HG02840 (cell line): ENCODE measurements around the gene UNC119.
"Not testable (repeated sequence)": the region's sequence is repeated elsewhere in the genome, so short reads cannot be mapped to it uniquely, and the experiment has no call there.

ENCODE experiments used
- ATAC-seq: cut with Tn5 transposase; IDR thresholded peaks from one replicate; pipeline ENCODE4 v1.9.1; 2021; ENCODE audit warnings: mild to moderate bottlenecking, moderate library complexity, moderate number of reproducible peaks; ENCODE audit not compliant: unreplicated experiment, low FRiP score

Gene UNC119

DNA sequence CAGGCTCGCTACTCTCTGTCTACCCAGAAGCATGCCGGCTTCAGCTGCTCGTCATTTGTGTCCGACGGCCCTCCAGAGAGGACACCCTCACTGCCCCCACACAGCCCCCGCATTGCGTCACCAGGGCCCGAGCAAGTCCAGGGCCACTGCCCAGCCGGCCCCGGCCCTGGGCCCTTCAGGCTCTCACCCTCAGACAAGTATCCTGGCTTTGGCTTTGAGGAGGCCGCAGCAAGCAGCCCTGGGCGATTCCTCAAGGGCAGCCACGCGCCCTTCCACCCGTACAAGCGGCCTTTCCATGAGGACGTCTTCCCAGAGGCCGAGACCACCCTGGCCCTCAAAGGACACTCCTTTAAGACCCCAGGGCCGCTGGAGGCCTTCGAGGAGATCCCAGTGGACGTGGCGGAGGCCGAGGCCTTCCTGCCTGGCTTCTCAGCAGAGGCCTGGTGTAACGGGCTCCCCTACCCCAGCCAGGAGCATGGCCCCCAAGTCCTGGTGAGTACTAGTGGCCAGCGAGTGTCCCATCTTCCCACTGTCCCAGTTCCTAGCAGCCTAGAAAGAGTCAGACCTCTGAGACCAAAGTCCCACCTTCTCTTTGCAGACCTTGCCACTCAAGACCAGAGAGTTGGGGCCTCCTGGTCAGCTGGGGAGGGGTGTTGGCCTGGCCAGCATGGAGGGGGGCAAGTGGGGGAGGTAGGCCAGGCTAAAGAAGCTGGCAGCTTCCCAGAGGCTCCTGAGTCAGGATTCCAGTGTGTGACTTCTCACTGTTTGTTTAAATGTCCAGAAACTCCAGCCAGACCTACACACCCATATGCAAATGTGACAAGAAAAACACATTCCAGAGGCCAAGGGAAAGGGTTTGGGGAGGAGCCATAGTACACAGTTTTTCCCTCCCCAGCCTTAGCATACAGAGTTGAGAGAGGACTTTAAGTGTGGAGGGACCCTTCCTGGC, 27.7 kb downstream of the UNC119 start:
- no peak for ATAC-seq

DNA sequence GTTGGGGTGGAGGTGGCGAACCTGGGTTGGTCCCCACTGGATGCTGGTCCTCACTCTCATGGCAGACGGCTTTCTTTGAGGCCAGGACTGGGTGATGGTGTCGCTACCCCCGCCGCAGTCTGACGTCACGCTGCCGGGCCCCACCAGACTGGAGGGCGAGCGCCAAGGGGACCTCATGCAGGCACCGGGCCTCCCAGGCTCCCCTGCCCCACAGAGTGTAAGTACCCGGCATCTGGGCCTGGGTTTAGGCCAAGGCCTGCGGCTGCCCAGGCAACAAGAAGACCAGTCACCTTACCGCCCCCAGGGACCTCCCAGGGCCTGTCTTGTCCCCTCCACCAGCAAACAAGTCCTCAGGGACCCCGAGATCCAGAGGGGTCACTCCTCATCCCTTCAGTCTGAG, 28.5 kb downstream of the UNC119 start:
- ATAC-seq = no peak

DNA sequence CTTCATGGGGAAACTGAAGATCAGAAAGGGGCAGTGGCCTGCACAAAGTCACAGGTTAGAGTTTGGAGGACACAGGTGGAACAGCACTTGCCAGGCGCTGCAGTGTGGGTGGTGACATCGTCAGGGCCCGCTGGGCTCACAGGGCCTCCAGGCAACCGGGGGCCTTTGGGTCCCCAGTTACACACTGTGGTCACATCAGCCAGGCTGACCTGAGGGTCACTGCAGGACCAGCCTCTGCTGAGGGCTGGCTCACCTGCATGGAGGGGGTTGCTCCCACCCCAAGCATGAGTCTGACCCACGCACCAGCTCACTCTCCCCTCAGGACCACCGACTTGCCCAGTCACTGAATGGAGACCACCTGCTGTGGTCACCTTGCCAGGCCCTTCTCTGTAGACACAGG, 29.2 kb downstream of the UNC119 start:
- ATAC-seq = no peak

DNA sequence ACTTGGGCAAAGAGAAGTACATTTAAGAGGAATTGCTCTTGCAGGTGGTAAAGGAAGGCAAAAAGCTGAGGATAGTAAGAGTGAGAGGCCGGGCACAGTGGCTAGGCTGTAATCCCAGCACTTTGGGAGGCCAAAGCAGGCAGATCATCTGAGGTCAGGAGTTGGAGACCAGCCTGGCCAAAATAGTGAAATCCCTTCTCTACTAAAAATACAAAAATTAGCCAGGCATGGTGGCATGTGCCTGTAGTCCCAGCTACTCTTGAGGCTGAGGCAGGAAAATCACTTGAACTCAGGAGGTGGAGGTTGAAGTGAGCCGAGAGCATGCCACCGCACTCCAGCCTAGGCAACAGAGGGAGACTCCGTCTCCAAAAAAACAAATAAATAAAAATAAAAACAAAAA, 30.1 kb downstream of the UNC119 start:
- not testable (repeated sequence) for ATAC-seq

DNA sequence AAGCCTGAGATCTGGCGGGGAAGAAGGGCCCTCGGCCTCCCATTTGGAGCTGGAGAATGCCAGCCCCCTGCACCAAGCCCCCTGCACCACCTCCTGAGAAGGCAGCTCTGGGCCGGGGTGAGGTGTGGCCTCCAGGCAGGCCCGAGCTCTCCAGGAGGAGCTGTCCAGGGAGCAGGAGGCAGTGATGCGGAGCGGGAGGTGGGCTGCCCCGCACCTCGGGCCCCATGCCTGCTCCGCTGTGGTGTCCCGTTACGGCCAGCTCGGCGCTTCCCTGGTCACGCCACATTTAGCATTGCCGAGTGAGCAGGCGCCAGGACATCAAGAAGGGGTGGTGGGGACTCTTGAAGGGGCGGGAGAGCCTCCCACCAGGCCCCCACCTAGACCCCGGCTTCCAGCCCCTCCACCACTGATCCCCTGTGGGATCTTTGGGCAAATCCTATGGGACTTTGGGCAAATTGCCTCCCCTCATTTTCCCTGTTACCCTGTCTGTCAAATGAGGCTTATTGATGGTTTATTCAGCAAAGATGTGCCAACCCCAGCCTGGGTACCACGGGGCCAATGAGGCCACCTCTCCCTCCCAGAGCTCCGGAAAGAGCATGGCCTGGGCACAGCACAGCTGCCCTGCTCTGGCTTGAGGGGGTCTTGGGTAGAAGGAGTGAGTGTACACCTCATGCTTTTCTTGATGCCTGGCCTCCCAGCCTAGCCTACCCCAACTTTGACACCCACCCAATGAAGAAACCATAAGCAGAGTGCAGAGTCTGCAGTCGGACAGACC, 30.9 kb downstream of the UNC119 start:
- ATAC-seq = no peak

DNA sequence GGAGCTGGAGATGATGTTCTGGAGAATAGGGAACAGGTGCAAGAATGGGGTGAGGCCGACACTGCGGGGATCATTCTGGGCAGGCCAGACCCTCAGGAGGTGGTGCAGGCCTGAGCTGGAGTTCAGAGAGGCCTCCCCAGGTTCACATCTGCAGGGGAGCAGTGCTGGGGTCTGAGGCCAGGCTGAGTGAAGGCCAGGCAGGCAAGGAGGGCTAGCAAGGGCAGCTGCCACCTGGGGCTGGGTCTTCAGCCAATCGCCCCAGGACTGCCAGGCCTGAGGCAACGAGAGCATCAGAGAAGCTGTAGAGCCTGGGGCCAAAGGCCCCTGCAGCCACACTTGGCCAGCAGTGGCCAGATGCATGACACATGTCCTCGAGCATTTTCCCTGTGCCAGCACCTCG, 31.7 kb downstream of the UNC119 start:
- no peak for ATAC-seq

DNA sequence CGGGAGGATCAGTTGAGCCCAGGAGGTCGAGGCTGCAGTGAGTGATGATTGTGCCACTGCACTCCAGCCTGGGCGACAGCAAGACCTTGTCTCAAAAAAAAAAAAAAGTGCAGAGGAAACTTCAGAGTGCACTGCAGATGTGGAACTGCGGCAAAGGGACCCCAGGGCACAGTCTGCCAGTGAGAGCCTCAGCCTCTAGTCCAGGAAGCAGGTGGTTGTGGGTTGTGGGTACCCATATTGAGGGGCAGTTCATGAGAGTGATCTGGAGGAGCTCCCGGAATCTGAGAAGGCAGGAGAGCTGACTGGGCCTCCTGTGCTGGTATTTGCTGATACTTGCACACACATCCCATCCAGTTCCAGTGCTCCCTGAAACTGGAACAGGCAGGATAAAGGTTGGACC, 33.2 kb downstream of the UNC119 start:
- ATAC-seq = no peak

DNA sequence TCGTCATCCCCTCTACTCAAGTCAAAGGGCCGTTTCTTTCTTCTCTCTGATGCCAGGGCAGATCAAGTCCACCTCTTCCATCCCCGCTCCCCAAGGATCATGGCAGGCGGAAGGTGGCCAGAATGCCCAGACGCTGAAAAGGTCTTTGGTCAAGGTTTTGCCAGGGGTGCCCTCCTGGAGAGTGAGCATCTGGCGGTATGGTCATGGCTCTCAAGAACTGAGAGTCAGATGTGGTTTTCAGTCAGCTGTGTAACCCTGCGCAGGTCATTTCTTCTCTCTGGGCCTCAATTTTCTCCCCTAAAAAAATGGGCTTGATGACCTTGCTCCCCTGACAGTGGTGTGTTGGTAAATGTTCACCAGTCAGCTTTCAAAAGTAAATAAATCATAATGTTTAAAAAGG, 33.8 kb downstream of the UNC119 start:
- ATAC-seq = no peak

DNA sequence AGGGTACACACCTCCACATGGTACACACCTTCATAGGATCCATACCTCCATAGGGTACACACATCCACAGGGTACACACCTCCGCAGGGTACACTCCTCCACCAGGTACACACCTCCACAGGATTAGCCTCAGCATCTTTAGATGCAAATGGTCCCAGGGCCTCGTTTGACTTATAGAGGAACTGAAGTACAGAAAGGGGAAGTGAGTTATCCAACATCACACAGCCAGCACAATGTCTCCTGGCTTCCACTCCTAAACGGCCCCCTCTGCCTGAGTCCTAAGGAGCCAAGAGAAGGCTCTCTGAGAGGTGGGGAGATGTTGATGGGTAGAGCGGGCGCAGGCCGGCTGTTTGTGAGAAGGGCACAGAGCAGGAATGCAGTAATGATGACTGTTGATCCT, 34.3 kb downstream of the UNC119 start:
- ATAC-seq = no peak

DNA sequence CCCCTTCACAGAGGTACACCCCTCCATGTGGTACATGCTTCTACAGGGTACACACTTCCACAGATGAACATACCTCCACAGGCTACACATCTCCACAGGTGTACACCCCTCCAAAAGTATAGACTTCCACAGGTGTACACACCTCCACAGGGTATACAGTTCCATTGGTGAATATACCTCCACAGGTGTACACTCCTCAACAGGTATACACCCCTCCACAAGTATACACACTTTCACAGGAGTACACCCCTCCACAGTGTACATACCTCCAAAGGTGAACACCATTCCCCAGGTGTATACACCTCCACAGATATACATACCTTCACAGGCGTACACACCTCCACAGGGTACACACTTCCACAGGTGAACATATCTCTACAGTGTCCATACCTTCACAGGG, 36.9 kb downstream of the UNC119 start:
- no peak for ATAC-seq

DNA sequence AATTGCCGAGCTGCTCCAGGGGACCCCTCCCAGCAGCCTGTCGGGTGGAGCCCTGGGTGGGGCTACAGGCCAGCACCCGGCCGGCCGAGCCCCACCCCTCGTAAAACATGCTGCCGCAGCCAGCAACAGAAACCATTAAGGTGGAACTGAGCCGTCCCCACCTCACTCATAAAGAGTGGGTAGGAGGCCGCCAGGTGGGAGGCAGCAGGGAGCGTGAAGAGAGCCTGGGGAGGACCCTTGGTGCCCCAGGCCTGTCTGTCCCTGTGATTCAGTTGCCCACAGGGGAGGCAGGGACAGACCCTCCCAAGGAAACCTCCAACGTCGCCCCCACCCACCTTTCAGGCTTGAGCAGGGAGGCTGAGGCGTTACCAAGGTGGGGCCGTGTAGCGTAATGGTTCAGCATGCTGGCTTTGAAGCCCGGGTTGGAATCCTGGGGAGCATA, 37.8 kb downstream of the UNC119 start:
- ATAC-seq = no peak

DNA sequence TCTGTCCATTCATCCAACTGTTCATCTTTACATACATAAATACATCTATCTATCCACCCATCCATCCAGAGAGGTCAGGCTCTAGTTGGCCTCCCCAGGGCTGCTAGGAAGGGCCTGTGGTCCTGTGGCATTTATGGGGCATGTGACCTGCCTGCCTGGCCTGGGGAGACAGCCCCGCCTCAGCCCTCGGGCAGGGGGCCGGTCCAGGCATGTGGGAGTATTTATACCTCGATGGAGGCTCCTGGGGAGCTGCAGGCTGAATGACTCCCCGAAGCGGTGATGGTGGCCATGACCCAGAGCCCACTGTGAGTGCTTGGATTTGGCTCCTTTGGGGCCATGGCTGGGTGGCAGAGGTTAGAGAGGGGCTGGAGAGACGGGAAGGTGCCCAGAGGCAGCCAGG, 38.9 kb downstream of the UNC119 start:
- no peak for ATAC-seq

DNA sequence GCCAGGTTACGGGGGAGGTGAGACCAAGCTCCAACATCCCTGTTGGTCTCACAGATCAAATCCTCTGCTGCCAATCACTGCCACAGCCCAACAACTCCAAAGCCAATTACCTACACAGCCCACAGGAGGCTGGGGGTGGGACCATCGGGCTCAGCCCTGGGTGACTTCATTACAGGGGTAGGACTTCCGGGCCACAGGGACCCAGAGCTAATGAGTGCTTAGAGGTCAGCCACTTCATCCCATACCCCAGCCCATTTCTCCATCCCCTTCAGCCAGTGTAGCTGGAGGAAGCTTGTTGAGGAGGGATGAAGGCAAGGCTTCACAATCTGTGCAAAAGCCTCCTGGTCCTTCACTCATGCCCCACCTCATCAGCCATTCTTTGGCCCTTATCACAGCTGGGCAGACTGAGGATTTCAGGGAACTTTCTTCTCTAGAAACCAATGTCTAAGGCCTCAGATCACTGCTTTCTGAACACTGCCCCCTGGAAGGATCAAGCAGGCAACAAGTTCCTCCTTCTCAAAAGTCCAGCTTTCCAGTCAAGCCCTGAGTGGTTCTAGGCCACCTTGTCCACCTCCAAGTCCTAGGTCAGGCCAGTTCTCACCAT, 40.5 kb downstream of the UNC119 start:
- no peak for ATAC-seq

DNA sequence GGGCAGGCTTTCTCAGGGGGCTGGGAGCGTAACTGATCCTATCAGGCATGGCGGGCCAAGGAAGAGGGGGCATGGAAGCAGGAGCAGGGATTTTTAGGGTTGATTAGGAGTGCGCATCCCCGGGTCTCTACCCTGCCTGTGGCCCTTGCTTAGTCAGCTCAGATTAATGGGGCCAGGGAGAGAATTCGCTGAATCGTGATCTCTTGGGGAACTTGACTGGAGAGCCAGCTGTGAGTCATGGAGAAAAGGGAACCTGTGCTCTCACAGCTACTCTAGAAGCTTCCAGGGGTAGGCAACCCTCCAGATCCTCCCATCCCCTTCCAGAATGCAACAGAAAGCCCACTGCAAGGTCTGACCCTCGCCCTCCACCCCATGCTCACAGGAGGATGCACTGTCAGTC, 42.6 kb downstream of the UNC119 start:
- ATAC-seq = no peak

DNA sequence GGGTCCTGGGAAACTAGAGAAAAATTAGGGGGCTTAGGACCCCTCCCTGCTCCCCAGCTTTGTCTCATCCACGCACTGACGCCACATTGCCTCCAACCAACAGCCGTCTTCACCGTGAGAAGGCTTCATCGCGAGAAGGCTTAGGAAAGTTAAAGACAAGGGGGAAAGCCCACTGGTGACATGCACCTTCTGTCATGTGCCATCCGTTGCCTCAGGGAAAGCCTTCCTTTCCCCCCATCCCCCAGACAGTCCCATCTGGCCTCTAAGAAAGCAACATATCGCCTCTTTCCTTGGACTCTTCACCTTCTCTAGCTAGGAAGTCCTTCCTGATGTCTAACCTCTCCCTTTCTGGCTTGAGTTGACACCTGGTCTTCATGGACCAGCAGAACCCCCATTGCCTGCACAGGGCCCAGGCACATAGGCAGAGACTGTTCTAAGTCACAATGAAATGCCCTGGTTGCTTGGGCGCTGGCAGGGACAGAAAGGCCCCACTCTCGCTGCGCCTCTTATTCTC, 44.2 kb downstream of the UNC119 start:
- no peak for ATAC-seq

DNA sequence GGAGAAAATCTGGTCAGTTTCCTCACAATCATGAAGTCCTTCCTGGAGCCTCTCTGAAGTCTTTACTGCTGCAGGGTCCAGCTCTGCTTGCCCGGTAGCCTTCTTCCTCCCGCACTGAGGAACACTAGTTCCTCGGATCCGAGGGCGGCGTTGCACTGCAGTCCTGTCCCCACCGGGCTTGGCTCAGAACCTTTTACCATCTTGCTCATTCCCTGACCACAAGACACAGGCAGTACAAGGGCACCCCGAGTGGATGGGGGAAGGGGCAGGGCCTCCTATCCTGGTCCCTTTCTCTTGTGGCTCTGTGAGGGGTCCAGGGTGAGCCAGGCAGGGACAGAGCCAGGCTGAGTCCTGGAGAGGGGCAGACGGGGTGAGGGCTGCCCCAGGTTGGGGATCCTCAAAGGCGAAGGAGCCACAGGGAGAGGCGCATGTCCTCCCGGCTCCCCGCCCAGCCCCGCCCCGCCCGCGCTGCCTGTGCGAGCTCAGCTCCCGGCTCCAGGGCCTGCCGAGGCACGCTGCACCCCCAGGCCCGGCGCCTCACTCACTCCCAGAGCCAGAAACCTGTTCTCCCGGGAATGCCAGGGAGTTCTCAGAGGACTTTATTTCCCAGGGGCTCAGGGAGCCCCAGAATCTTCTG, 44.7 kb downstream of the UNC119 start:
- ATAC-seq = no peak

DNA sequence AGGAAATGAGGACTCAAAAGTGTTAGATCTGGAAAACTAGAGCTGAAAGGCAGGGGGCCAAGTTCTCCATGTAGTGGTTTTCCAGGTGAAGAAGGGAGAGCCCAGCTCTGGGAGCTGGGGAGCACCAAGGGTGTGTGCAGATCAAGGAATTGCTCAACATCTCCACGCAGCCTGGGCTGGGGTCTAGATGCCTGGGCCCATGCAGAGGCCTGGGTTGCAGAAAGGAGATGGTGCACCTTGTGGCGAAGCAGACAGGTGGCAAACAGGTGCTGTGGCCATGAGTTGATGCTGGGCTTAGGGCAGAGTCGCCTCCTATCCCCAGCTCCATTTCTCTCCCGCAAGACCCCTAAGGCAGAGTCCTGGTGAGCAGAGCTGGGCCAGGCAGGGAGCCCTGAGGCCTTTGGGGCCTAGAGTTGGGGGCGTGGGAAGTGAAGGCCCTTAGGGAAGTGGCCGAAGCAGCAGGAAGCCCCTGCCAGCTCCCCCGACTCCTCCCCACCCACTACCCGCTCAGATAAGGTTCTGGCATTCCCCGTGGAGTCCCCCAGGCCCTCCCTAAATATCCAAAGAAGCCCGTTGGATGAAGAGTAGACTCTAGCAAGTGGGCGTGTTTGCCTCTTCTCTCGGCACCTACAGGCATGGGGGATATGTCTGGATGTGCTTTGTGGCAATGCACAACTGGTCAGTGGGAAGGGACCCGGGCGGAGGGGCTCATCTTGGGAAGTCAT, 45.5 kb downstream of the UNC119 start:
- ATAC-seq = no peak

DNA sequence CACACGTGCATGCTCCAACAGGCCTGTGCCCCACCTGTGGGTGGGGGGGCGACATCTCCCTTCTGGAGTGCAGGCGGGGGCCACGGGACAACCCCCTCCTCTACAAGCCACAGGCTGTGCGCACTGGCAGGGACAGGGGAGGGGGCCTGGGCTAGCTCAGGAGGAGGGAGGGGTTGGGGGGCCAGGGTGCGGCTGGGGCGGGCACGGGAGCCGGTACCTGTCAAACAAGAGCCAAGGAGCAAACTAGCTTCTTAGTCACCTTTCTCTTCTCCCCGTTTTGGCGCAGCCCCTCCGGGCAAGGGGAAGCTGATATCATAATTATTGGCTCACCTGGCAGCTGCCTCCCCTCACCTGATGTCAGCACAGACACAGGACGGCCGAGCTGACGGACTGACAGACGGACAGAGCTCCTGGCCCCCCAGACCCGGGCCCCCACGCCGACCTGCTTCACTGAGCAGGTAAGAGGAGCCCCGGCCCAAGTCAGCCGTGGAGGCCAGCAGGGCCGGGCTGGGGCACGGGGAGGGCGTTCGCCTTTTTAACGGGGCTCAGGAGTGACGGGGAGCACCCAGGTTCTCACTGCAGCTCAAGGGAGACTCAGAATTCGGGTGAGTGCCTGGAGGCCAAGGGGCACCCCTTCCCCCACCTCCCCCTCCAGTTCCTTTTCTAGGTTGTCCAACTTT, 46.3 kb downstream of the UNC119 start, which contains the start of gene FOXN1:
FOXN1 (plus strand) TSS at position 363 of the 680 bp plus-strand sequence. CDS start 17,622 bp downstream, outside the sequence.
- ATAC-seq = no peak

DNA sequence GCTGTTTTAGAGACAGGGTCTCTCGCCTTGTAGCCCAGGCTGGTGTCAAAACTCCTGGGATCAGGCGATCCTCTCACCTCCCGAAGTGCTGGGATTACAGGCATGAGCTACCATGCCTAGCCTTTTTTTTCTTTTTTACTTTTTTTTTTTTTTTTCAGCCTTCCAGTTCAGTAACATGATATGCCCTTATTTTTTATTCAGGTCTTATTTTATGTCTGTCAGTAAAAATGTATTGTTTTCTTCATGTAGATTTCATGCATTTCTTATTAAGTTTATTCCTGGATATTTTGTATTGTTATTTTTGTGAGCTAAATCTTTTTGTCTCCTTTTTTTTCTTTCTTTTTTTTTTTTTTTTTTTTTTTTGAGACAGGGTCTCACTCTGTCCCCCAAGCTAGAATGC, 49.0 kb downstream of the UNC119 start:
- no peak for ATAC-seq
